Vagina (tissue), 2 donors: ENCODE data around the gene SCAF8.

ENCODE experiments used
- CTCF ChIP-seq, 3 experiments: fragments of 450-650 bp in 2 of 3; fragments of 200-600 bp in 1 of 3; sonication (generic) in 1 of 3; IDR thresholded peaks; one replicate each; pipeline ENCODE4 v1.5.1; 2017 to 2019; ENCODE audit warnings: antibody characterized with exemption in 3 of 3, mild to moderate bottlenecking in 2 of 3, moderate library complexity in 2 of 3
- POLR2A ChIP-seq, 2 donors: fragments of 450-650 bp; IDR thresholded peaks; one replicate each; pipeline ENCODE4 v1.6.1; 2017; ENCODE audit warnings: antibody characterized with exemption in 2 of 2, mild to moderate bottlenecking in 2 of 2, moderate library complexity in 2 of 2
- POLR2AphosphoS5 ChIP-seq, 2 donors: sonication (generic); formaldehyde crosslinking; IDR thresholded peaks; one replicate each; pipeline ENCODE4 v1.9.0; 2017; ENCODE audit warnings: antibody characterized with exemption in 2 of 2, mild to moderate bottlenecking in 2 of 2, low read depth in 1 of 2; ENCODE audit not compliant: insufficient read depth in 1 of 2

GRCh38 chr6:154757352-154758050 lies 24.3 kb downstream of the SCAF8 start:
- TF ChIP-seq CTCF (IDR thresholded peaks at IDR 0.05) (no peak), POLR2A (IDR thresholded peaks at IDR 0.05) (no peak), POLR2AphosphoS5 (IDR thresholded peaks at IDR 0.05; ENCODE audit: insufficient read depth in 1 of 2, low read depth in 1 of 2) (no peak)
